ENCODE measurements around the gene RASA2.

The RASA2 gene

GRCh38 chr3:141600331-141600730, 113.5 kb downstream of the RASA2 start:
- TF ChIP-seq Cebpa-rat (IDR thresholded peaks at IDR 0.05) = no peak

GRCh38 chr3:141602706-141603105, 115.9 kb downstream of the RASA2 start:
- Histone ChIP-seq H3K4me1 (no peaks in the 10 kb centered on the region), H3K9me3 (peaks cover 37% of the 10 kb centered on the region), H3K36me3 (peaks cover 13% of the 10 kb centered on the region; the same call in 1 of the 2 replicates), H3K27ac (no peak overlapping the region), H3K4me2 (no peak overlapping the region), H3K4me3 (no peak overlapping the region), H4K20me1 (no peaks in the 10 kb centered on the region), H3K9ac (no peak overlapping the region), H3K27me3 (no peaks in the 10 kb centered on the region)
- no peak for TF ChIP-seq Cebpa-rat (IDR thresholded peaks at IDR 0.05)

More at GRCh38 chr3:141600331-141600730, 113.5 kb downstream of the RASA2 start:
- no peaks in the 10 kb centered on the region for H4K20me1 ChIP-seq
- H3K4me3 ChIP-seq = no peak overlapping the region
- H3K9me3 ChIP-seq = peaks cover 37% of the 10 kb centered on the region
- H3K4me1 ChIP-seq = no peaks in the 10 kb centered on the region
- no peak overlapping the region for H3K27ac ChIP-seq
- H3K36me3 ChIP-seq = peaks cover 19% of the 10 kb centered on the region; the same call in 1 of the 2 replicates
- no peak overlapping the region for H3K4me2 ChIP-seq
- H3K9ac ChIP-seq = no peak overlapping the region
- no peaks in the 10 kb centered on the region for H3K27me3 ChIP-seq

DNA sequence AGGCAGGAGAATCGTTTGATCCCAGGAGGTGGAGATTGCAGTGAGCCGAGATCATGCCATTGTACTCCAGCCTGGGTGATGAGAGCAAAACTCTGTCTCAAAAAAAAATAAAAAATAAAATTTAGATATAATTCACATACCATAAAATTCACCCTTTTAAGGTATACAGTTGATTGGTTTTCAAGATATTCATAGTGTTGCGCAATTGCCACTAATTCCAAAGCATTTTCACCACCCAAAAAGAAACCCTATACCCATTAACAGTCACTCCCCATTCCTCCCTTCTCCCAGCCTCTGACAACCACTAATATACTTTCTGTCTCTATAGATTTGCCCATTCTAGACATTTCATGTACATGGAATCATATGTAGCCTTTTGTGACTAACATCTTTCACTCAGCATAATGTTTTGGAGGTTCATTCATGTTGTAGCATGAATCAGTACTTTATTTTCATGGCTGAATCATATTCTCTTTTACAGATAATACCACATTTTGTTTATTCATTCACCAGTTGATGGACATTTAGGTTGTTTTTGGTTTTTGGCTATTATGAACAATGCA, 116.7 kb downstream of the RASA2 start:
- Histone ChIP-seq H3K36me3 (peaks cover 13% of the 10 kb centered on the region; the same call in 1 of the 2 replicates), H3K27ac (no peak overlapping the region)

DNA sequence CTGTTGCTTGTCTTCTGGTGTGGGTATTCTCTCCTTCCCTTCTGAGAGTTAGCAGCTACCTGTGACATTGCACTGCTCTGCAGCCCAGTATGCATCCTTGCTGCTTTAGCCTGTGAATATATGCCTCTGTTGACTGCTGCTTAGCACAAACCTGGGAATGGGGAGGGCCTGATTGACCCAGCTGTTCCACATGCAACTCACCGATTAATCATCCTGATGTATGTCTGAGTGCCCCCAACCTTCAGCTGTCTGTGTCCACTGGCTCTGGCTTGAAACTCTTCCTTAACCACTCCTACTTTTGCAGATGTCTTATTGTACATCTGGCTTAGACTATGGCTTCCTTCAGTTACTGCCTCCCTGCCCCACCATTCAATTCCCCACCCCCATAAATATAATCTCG, 119.1 kb downstream of the RASA2 start:
- H3K27me3 ChIP-seq = no peaks in the 10 kb centered on the region
- H4K20me1 ChIP-seq = no peaks in the 10 kb centered on the region
- H3K27ac ChIP-seq = no peak overlapping the region
- no peaks in the 10 kb centered on the region for H3K4me1 ChIP-seq
- H3K9me3 ChIP-seq = peaks cover 27% of the 10 kb centered on the region
- no peak overlapping the region for H3K4me2 ChIP-seq
- H3K36me3 ChIP-seq = peaks cover 19% of the 10 kb centered on the region
- H3K4me3 ChIP-seq = no peak overlapping the region
- H3K9ac ChIP-seq = no peak overlapping the region
- TF ChIP-seq Cebpa-rat (IDR thresholded peaks at IDR 0.05) = no peak

More for the DNA sequence above, 116.7 kb downstream of the RASA2 start:
- H3K4me1 ChIP-seq = no peaks in the 10 kb centered on the region
- TF ChIP-seq Cebpa-rat (IDR thresholded peaks at IDR 0.05) = peak; percentile 78; the same call in 1 of the 2 replicates
- peaks cover 37% of the 10 kb centered on the region for H3K9me3 ChIP-seq
- no peak overlapping the region for H3K9ac ChIP-seq
- no peaks in the 10 kb centered on the region for H3K27me3 ChIP-seq
- H3K4me3 ChIP-seq = no peak overlapping the region
- H4K20me1 ChIP-seq = no peaks in the 10 kb centered on the region
- no peak overlapping the region for H3K4me2 ChIP-seq

- no peaks in the 10 kb centered on the region for H3K4me1 ChIP-seq
Measured at GRCh38 chr3:141608438-141608837, 121.6 kb downstream of the RASA2 start.

DNA sequence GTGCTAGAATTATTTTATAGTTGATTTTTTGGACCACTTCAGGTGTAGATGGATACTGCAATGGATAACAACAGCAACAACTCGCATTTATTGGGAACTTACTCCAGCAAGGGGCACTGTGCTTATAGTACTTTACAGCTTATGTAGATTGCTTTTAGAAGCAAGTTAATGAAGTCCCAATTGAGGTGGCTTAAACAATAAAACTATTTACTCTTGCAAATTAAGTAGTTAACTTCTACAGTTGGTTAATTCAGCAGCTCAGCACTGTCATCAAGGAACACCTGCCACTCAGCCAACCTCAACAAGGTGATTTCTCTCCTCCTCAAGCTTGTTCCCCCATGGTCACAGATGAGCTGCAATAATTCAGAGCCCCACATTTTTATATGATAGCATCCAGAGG, 124.1 kb downstream of the RASA2 start:
- no peak overlapping the region for H3K4me2 ChIP-seq
- peaks cover 18% of the 10 kb centered on the region for H3K36me3 ChIP-seq
- no peak overlapping the region for H3K27ac ChIP-seq
- no peak overlapping the region for H3K9ac ChIP-seq
- no peak for TF ChIP-seq Cebpa-rat (IDR thresholded peaks at IDR 0.05)
- H3K27me3 ChIP-seq = no peaks in the 10 kb centered on the region
- H3K4me1 ChIP-seq = no peaks in the 10 kb centered on the region
- no peaks in the 10 kb centered on the region for H4K20me1 ChIP-seq
- H3K4me3 ChIP-seq = no peak overlapping the region
- no peaks in the 10 kb centered on the region for H3K9me3 ChIP-seq

More at GRCh38 chr3:141608438-141608837, 121.6 kb downstream of the RASA2 start:
- peaks cover 14% of the 10 kb centered on the region for H3K36me3 ChIP-seq
- no peak for TF ChIP-seq Cebpa-rat (IDR thresholded peaks at IDR 0.05)
- no peaks in the 10 kb centered on the region for H4K20me1 ChIP-seq
- H3K9me3 ChIP-seq = 0 out of 2 replicates have a peak, but pooled peaks cover 2% of the 10 kb centered on the region
- no peaks in the 10 kb centered on the region for H3K27me3 ChIP-seq
- no peak overlapping the region for H3K4me2 ChIP-seq
- H3K4me3 ChIP-seq = no peak overlapping the region
- no peak overlapping the region for H3K9ac ChIP-seq
- no peak overlapping the region for H3K27ac ChIP-seq

DNA sequence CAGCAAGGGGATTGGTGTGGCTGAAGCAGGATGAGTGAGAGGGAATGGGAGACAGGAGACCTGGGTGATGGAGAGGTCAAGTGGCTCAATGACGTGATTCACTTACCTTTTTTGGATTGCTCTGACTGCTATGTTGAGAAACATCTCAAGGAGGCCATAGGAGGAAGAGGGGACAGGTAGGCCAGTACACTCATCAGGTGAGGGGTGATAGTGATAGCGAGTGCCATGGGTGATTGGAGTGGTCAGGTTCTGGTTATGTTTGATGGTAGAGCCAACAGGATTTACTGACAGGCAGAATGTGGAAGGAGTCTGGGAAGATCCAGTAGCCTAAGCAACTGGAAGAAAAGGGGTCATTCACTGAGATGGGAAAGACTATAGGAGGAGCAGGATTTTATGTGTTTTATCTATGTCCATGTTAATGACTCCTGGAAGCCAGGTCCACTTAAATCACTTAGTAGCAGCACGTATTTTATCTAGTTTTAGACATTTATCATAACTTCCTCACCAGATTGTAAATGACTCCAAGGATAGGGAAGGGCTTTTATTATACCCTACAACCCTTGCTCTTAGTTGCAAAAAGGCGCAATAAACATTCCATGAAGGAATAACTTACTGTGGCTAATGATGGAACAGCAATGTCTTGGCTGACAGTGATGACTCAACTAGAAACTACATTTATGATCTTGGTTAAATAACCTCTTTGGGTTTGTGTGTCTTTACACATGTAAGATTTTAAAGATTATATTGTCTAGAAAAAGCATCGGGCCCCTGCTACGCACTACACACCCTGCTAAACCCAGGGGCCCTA, 131.5 kb downstream of the RASA2 start:
- Histone ChIP-seq H3K4me1 (no peaks in the 10 kb centered on the region), H4K20me1 (no peaks in the 10 kb centered on the region), H3K9me3 (0 out of 2 replicates have a peak, but pooled peaks cover 5% of the 10 kb centered on the region), H3K9ac (no peak overlapping the region), H3K36me3 (peaks cover 15% of the 10 kb centered on the region; the same call in 1 of the 2 replicates), H3K4me2 (no peak overlapping the region), H3K4me3 (no peak overlapping the region), H3K27ac (no peak overlapping the region), H3K27me3 (no peaks in the 10 kb centered on the region)
- TF ChIP-seq Cebpa-rat (IDR thresholded peaks at IDR 0.05) = no peak

DNA sequence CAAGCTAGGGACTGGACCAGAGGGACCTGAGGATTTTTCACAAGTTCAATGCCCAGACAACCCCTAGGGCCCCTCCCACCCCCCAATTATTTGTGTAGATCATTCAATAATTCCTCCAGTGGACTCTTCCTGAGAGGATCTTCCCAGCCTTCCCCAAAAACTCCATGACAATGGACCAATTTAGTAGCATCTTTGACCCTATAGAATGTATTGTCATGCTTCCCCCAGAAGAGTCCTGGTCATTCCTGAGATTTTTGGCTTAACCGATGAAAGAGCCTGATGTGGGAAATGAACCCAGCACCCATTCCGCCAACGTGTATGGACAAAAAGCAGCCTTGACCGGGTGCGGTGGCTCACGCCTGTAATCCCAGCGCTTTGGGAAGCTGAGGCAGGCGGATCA, 132.1 kb downstream of the RASA2 start:
- Histone ChIP-seq H3K4me2 (no peak overlapping the region), H4K20me1 (no peaks in the 10 kb centered on the region), H3K4me1 (no peaks in the 10 kb centered on the region), H3K4me3 (no peak overlapping the region), H3K9me3 (0 out of 2 replicates have a peak, but pooled peaks cover 5% of the 10 kb centered on the region), H3K27ac (no peak overlapping the region), H3K9ac (no peak overlapping the region), H3K27me3 (no peaks in the 10 kb centered on the region), H3K36me3 (peaks cover 15% of the 10 kb centered on the region; the same call in 1 of the 2 replicates)
- TF ChIP-seq Cebpa-rat (IDR thresholded peaks at IDR 0.05) = no peak

DNA sequence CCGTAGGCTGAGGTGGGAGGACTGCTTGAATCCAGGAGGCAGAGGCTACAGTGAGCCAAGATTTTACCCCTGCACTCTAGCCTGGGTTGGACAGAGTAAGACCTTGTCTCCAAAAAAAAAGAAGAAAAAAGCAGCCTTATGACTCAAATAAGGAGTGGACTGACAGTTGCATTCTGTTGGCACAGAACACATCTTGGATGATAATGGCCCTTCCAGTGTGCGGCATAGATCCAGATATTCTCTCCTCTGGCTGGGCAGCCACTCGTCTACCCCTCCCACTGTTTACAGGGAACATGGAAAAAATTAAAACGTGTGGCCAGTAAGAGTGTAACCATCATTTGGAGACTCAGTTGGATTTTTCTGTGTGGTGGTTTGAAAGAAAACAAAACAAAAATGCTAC, 132.6 kb downstream of the RASA2 start:
- H3K4me2 ChIP-seq = no peak overlapping the region
- no peaks in the 10 kb centered on the region for H4K20me1 ChIP-seq
- 0 out of 2 replicates have a peak, but pooled peaks cover 5% of the 10 kb centered on the region for H3K9me3 ChIP-seq
- H3K27ac ChIP-seq = no peak overlapping the region
- TF ChIP-seq Cebpa-rat (IDR thresholded peaks at IDR 0.05) = no peak
- H3K36me3 ChIP-seq = peaks cover 15% of the 10 kb centered on the region; the same call in 1 of the 2 replicates
- no peak overlapping the region for H3K4me3 ChIP-seq
- no peaks in the 10 kb centered on the region for H3K27me3 ChIP-seq
- no peak overlapping the region for H3K9ac ChIP-seq
- no peaks in the 10 kb centered on the region for H3K4me1 ChIP-seq

DNA sequence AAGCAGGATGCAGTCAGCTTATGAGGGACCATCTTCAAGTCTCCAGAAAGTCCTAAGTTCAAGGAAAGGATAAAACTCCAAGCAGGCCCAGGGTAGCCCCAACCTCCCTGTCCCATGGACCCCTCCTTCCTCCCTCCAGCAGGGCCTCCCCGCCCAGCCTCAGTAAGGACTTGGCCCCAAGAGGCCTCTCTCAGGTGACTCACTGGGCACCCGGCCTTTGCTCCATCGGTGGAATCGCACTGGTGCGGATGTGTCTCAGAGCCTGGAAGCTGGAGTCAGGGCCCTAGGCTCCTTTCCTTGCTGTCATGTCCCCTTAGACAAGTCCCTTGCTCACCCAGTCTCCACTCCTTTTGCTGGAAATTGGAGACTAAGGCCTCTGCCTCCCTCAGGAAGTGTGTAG, 136.9 kb downstream of the RASA2 start:
- TF ChIP-seq Cebpa-rat (IDR thresholded peaks at IDR 0.05) = no peak
- Histone ChIP-seq H3K27me3 (no peaks in the 10 kb centered on the region), H4K20me1 (no peaks in the 10 kb centered on the region), H3K9ac (no peak overlapping the region), H3K9me3 (peaks cover 11% of the 10 kb centered on the region), H3K4me2 (no peak overlapping the region), H3K36me3 (no peaks in the 10 kb centered on the region), H3K4me1 (no peaks in the 10 kb centered on the region), H3K27ac (no peak overlapping the region), H3K4me3 (no peak overlapping the region)
